Measurements from ENCODE around the gene SAMD7. TPM values are rescaled to one million over a fixed set of nuclear protein-coding genes. Genes with fewer than 3 reads are reported as not detected.

Gene SAMD7
- total RNA-seq, 1 experiment from 2014 or later: not detected

- in situ Hi-C loops (cut with HindIII; ENCODE audit: low pct_unique_long_range_greater_than_20kb, low sequenced_read_pairs): no loop called here
- DNase-seq (ENCODE audit: low read depth): no peak
Observed at GRCh38 chr3:169897284-169897683, 14.1 kb upstream of the SAMD7 start.

- no peak for DNase-seq (ENCODE audit: low read depth)
- in situ Hi-C loops (cut with HindIII; ENCODE audit: low pct_unique_long_range_greater_than_20kb, low sequenced_read_pairs): no loop called here
Observed at GRCh38 chr3:169901453-169901852, 9.9 kb upstream of the SAMD7 start.

GRCh38 chr3:169905404-169905803 lies 6.0 kb upstream of the SAMD7 start:
- in situ Hi-C loops (cut with HindIII; ENCODE audit: low pct_unique_long_range_greater_than_20kb, low sequenced_read_pairs): no loop called here

GRCh38 chr3:169907476-169907875 lies 3.9 kb upstream of the SAMD7 start:
- in situ Hi-C loops (cut with HindIII; ENCODE audit: low pct_unique_long_range_greater_than_20kb, low sequenced_read_pairs): no loop called here
- DNase-seq (ENCODE audit: low read depth): no peak

More at GRCh38 chr3:169905404-169905803, 6.0 kb upstream of the SAMD7 start:
- DNase-seq (ENCODE audit: low read depth): no peak

- in situ Hi-C loops (cut with HindIII; ENCODE audit: low pct_unique_long_range_greater_than_20kb, low sequenced_read_pairs): no loop called here
- DNase-seq (ENCODE audit: low read depth): no peak
Observed at GRCh38 chr3:169907944-169908343, 3.4 kb upstream of the SAMD7 start.

- in situ Hi-C loops (cut with HindIII; ENCODE audit: low pct_unique_long_range_greater_than_20kb, low sequenced_read_pairs): no loop called here
Observed at GRCh38 chr3:169913323-169913722, 2.0 kb downstream of the SAMD7 start.

GRCh38 chr3:169914321-169914720 lies 2.9 kb downstream of the SAMD7 start:
- peak; percentile 27 for DNase-seq (ENCODE audit: low read depth)
- in situ Hi-C loops (cut with HindIII; ENCODE audit: low pct_unique_long_range_greater_than_20kb, low sequenced_read_pairs): no loop called here

More at GRCh38 chr3:169913323-169913722, 2.0 kb downstream of the SAMD7 start:
- DNase-seq (ENCODE audit: low read depth): no peak

- no peak for DNase-seq (ENCODE audit: low read depth)
- in situ Hi-C loops (cut with HindIII; ENCODE audit: low pct_unique_long_range_greater_than_20kb, low sequenced_read_pairs): no loop called here
Observed at GRCh38 chr3:169923189-169923588, 11.8 kb downstream of the SAMD7 start.

GRCh38 chr3:169923831-169924230 lies 12.5 kb downstream of the SAMD7 start:
- in situ Hi-C loops (cut with HindIII; ENCODE audit: low pct_unique_long_range_greater_than_20kb, low sequenced_read_pairs): no loop called here
- DNase-seq (ENCODE audit: low read depth): no peak

GRCh38 chr3:169929830-169930519 lies 18.6 kb downstream of the SAMD7 start:
- DNase-seq (ENCODE audit: low read depth): no peak
- in situ Hi-C loops (cut with HindIII; ENCODE audit: low pct_unique_long_range_greater_than_20kb, low sequenced_read_pairs): no loop called here

GRCh38 chr3:169930843-169931242 lies 19.5 kb downstream of the SAMD7 start:
- no peak for DNase-seq (ENCODE audit: low read depth)
- in situ Hi-C loops (cut with HindIII; ENCODE audit: low pct_unique_long_range_greater_than_20kb, low sequenced_read_pairs): no loop called here

GRCh38 chr3:169931747-169932520 lies 20.6 kb downstream of the SAMD7 start:
- peak; percentile 48 for DNase-seq (ENCODE audit: low read depth)
- in situ Hi-C loops (cut with HindIII; ENCODE audit: low pct_unique_long_range_greater_than_20kb, low sequenced_read_pairs): no loop called here

- DNase-seq (ENCODE audit: low read depth): no peak
- in situ Hi-C loops (cut with HindIII; ENCODE audit: low pct_unique_long_range_greater_than_20kb, low sequenced_read_pairs): no loop called here
Observed at GRCh38 chr3:169939320-169939719, 27.9 kb downstream of the SAMD7 start.

- in situ Hi-C loops (cut with HindIII; ENCODE audit: low pct_unique_long_range_greater_than_20kb, low sequenced_read_pairs): no loop called here
- no peak for DNase-seq (ENCODE audit: low read depth)
Observed at GRCh38 chr3:169939751-169940150, 28.4 kb downstream of the SAMD7 start.

- in situ Hi-C loops (cut with HindIII; ENCODE audit: low pct_unique_long_range_greater_than_20kb, low sequenced_read_pairs): no loop called here
Observed at GRCh38 chr3:169940470-169941181, 29.3 kb downstream of the SAMD7 start.

GRCh38 chr3:169945313-169945712 lies 33.9 kb downstream of the SAMD7 start:
- in situ Hi-C loops (cut with HindIII; ENCODE audit: low pct_unique_long_range_greater_than_20kb, low sequenced_read_pairs): no loop called here
- peak; percentile 23 for DNase-seq (ENCODE audit: low read depth)

More at GRCh38 chr3:169940470-169941181, 29.3 kb downstream of the SAMD7 start:
- DNase-seq (ENCODE audit: low read depth): no peak

GRCh38 chr3:169946336-169946735 lies 35.0 kb downstream of the SAMD7 start:
- DNase-seq (ENCODE audit: low read depth): no peak
- in situ Hi-C loops (cut with HindIII; ENCODE audit: low pct_unique_long_range_greater_than_20kb, low sequenced_read_pairs): no loop called here

GRCh38 chr3:169948559-169949448 lies 37.4 kb downstream of the SAMD7 start:
- in situ Hi-C loops (cut with HindIII; ENCODE audit: low pct_unique_long_range_greater_than_20kb, low sequenced_read_pairs): no loop called here
- DNase-seq (ENCODE audit: low read depth): no peak
